NCI-H2081 treated with DMSO at 0.1 percent for 48 hours (cell line): Measurements from ENCODE around the gene CSNK1G2.

Experiments used
- DNase-seq: peaks from one replicate; lab custom pipeline; 2025; lab: John Stamatoyannopoulos, UW

Gene CSNK1G2

DNA sequence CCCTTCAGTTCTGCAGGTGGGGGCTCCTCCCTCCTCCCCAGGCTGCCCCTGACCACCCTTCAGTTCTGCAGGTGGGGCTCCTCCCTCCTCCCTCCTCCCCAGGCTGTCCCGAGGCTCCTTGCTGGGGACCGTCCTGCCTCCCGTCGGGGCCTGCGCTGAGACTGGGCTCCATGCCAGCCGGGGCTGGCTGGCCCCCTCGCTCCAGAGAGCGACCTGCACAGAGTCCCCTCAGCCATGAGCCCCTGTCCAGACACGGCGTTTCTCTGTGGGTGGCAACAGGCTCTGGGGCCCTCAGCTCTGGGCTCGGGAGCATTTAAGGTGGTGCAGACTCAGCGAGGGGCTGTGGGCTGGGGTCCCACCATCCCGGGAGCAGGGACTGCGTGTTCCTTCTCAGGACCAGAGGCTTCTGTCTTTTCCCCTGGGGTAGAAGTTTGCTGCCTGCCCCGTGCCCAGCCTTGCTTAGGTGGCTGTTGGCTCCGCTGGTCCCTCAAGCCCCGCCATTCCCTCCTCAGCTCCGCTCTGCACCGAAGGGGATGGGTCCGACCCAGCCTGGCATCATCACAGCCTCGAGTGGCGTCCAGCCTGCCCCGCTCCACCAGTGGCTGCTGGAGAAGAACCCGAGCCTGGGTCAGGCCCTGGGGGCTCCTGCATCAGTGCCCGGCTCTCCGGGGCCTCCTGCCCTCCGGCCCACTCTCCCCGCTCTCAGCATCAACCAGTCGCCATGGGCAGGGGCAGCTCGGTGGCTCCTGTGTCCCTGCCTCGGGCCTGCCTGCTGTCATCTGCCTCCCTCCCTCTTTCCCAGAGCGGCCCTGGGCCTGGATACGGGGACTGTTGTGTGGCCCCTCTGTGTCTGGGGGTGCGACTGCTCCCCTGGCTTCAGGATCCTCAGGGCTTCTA lies 27.6 kb downstream of the CSNK1G2 start:
- DNase-seq, result no peak

DNA sequence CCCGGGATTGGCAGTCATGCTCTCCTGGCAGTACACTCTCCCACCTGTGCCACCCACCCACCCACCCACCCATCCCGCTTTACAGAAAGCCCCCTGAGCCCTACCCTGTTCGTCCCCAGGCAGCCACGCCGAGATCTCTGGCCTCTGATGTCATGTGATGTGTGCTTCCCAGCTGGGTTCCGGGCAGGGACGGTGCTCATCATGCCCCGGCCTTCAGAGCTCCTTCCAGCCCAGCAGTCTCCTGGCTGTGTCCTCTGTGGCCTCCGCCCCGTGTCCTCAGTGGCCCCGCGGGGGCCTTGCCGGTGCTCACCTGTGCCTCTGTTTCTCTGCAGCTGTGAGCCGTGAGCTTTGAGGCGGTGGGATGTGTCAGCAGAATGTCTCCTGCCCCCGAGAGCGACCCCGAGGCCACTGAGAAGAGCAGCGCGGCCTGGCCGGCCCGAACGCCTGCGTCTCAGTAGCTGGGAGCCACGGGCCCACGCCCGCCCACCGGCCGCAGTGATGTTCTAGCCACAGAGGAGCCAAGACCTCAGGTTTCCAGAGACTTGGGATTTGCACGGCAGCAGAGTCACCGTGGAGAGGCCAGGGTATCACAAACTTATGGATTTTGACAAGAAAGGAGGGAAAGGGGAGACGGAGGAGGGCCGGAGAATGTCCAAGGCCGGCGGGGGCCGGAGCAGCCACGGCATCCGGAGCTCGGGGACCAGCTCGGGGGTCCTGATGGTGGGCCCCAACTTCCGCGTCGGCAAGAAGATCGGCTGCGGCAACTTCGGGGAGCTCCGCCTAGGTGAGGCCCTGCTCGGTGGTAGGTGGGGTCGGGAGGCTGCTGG lies 28.4 kb downstream of the CSNK1G2 start:
- no peak for DNase-seq

- no peak for DNase-seq
Observed at GRCh38 chr19:1970003-1970805, 29.2 kb downstream of the CSNK1G2 start.

DNA sequence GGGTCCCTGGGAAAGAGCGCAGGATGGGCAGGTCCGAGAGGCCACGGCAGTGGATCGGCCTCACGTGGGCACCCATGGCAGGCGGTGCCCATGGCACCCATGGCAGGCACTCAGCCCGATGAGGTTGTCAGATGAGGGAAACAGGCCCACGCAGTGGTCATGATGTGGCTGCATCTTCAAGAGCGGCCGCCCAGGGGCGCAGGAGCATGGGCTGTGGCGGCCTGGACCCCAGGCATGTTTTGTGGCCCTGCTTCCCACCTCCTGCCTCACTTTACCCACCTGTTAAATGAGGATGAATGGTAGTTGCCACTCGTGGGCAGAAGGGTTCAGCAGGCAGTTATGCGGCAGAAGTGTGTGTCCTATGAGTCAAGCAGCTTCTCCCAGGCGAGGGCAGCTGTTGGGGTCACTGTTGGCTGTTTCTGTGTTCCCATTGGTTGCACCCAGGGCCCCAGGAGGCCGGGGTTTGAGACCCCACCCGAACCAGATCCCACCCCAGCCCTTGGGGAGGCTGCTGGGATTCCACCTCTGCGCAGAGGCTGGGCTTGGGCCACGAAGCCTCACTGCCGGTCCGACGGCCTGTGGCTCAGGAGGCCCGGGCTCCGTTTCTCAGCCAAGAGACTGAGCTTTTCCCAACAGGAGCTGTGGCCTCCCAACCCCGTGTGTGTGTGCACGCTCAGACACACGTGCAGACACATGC lies 30.0 kb downstream of the CSNK1G2 start:
- DNase-seq, result no peak

GRCh38 chr19:1974381-1975161 lies 33.6 kb downstream of the CSNK1G2 start:
- no peak for DNase-seq

GRCh38 chr19:1975162-1975480 lies 34.1 kb downstream of the CSNK1G2 start:
- no peak for DNase-seq

DNA sequence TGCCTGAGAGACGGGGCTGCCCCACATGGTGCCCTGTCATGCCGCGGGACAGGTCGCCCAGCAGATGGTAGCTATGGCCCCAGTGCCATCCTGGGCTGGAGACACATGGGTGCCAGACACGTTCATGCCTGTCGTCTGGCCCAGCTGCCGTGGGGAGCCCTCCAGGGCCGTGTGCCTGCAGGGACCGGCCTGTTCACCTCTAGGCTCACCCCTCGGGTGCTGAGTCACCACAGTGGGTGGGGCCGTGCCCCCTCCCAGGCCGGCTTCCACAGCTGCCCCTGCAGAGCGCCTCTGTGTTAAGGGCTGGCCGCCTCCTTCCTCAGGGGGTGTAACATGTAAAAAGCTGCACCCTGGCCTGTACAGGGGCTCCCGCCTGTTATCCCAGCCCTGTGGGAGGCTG lies 36.1 kb downstream of the CSNK1G2 start:
- no peak for DNase-seq

DNA sequence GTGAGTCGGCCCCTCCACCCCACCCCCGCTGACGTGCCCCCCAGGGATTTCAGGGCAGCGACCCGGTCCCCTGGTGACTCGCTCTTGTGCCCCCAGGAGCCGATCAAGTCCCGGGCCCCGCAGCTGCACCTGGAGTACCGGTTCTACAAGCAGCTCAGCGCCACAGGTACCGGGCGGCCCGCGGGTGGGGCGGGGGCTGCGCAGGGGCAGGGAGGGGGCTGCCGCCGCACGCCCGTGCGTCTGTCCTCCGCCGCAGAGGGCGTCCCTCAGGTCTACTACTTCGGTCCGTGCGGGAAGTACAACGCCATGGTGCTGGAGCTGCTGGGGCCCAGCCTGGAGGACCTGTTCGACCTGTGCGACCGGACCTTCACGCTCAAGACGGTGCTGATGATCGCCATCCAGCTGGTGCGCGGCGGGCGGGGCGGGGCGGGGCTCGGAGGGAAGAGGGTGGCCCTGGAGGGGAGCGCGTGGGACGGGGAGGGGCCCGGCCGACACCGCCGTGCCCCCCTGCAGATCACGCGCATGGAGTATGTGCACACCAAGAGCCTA lies 37.4 kb downstream of the CSNK1G2 start:
- DNase-seq, result no peak

DNA sequence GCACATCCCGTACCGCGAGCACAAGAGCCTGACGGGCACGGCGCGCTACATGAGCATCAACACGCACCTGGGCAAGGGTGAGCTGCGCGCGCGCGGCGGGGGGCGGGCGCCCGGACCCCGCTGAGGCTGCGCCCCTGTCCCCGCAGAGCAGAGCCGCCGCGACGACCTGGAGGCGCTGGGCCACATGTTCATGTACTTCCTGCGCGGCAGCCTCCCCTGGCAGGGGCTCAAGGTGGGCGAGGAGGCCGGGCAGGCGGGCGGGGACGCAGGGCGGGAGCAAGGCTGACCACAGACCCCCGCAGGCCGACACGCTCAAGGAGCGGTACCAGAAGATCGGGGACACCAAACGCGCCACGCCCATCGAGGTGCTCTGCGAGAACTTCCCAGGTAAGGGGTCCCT lies 38.0 kb downstream of the CSNK1G2 start:
- DNase-seq, result no peak

DNA sequence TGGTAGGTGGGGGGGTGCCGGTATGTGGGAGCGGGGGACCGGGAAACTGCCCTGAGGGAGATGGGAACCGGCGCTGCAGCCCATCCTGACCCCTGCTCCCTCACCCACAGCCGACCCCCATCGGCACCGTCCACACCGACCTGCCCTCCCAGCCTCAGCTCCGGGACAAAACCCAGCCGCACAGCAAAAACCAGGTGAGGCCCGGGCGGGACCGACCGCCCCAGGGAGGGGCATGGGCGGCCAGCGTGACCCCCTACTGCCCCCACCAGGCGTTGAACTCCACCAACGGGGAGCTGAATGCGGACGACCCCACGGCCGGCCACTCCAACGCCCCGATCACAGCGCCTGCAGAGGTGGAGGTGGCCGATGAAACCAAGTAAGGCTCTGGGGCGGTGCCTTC lies 38.7 kb downstream of the CSNK1G2 start:
- DNase-seq, result no peak

GRCh38 chr19:1980091-1980808 lies 39.3 kb downstream of the CSNK1G2 start:
- DNase-seq, result no peak

DNA sequence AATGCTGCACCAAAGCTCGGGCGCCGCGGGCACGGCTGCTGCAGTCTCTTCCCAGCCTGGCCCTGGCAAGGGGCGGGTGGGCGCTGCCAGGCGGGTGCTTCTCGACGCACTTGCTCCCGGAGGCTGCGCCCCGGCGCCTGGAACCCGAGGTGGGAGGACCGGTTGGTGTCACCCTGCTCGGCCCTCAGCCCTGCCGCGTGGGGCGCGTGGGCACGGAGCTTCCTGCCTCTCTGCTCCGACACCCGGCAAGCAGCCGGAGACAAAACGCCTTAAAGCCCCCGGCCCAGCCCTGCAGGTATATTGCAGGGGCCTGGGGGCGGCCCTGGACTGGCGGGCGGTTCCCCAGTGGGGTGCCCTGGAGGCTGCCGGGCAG lies 39.8 kb downstream of the CSNK1G2 start:
- no peak for DNase-seq

GRCh38 chr19:1981253-1981652 lies 40.3 kb downstream of the CSNK1G2 start:
- DNase-seq, result no peak

DNA sequence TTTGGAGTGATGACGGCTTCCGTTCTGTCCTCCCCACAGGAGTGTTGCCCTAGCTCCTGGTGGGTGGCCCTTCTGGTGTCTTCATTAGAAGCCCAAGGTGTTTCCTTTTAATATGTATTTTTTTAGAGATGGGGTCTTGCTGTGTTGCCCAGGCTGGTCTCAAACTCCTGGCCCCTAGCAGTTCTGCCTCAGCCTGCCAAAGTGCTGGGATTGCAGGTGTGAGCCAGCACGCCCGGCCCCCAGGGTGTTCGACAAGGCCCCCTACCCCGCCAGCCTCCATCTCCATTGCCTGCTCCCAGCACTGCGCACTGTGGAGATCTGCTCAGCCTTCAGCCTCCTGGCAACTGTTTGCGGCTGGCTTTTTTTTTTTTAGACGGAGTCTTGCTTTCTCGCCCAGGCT lies 43.4 kb downstream of the CSNK1G2 start:
- DNase-seq, result no peak

- DNase-seq, result no peak
Observed at GRCh38 chr19:1985588-1986356, 44.8 kb downstream of the CSNK1G2 start.

- no peak for DNase-seq
Observed at GRCh38 chr19:1986357-1987162, 45.6 kb downstream of the CSNK1G2 start.

DNA sequence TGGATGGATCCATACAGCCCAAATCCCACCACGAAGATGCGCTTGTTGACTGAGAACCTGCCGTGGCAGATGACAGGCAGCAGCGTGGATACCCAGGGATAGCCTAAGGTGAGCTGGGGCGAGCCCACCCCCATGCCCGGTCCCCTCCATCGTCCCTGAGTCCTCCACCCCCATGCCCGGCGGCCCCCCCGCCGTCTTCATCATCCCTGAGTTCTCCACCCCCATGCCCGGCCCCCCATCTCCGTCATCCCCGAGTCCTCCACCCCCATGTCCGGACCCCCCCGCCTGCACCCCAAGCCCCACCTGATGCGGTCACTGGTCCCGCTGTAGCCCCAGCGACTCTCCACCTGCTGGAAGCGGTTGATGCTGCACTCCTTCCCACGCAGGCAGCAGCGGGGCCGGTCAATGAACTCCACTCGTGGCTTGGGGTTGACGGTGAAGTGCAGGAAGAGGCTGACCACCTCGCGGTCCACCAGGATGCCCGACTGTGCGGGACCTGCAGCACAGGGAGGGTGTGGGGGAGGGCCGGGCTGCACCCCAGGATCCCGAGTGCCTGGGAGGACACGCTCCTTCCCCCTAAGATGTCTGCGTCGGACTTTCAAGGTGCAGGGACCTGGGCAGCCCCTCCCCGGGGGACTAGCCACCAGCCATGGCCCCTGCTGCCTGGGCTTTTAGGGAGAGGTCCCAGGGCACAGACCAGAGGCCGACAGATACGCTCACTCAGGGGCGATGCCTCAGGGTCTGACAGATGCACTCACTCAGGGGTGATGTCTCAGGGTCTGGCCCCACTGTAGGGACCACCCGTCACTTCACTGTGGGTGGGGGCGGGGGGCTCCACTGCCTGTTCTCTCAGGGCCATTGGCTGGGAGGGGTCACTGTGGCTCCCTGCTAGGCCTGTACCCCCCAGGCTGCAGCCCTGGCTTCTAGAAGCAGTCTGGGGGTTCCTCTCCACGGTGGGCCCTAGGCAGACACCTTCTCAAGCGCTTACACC lies 46.5 kb downstream of the CSNK1G2 start:
- DNase-seq, result no peak
